COLO668 (cell line): ENCODE data around the gene ERCC2.
"Not testable (repeated sequence)": the region's sequence is repeated elsewhere in the genome, so short reads cannot be mapped to it uniquely, and the experiment has no call there.

Experiments used
- DNase-seq: peaks from one replicate; lab custom pipeline; 2025; ENCODE audit not compliant: unreplicated experiment; lab: John Stamatoyannopoulos, UW

ERCC2 gene

GRCh38 chr19:45370410-45371204 lies at the start of gene ERCC2:
Gene ERCC2 (minus strand): TSS chr19:45370573. CDS start chr19:45370540, 33 bp downstream.
- peak; percentile 98 for DNase-seq

DNA sequence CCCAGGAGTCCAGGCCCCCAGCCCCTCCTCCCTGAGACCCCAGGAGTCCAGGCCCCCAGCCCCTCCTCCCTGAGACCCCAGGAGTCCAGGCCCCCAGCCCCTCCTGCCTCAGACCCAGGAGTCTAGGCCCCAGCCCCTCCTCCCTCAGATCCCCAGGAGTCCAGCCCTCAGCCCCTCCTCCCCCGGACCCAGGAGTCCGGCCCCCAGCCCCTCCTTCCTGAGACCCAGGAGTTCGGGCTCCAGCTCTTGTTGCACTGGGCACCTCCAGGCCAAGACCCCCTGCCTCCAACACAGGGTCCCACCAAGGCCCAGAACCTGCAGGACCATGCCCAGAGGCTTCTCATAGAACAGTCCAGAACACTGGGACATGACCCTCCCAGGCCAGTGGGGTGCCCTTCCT lies 49.5 kb upstream of the ERCC2 start:
- no peak for DNase-seq

DNA sequence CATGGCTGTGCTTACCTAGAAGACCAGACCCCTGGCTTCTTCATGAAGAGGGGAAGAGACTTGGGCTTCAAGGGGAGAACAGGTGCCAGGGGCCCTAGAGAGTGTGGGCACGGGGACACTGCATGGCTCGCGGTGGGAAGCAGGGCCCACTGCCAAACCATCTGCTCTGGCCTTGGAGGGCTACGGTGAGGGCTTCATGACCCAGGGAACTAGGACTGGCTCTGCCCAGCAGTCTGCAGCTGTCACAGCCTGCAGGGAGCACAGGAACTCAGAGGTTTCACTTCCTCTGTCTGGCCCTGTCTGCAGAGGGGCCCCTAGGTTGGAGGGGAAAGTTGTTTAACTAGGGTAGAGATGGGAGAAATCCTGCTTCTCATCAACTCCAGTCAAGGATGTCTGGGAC lies 49.0 kb upstream of the ERCC2 start:
- no peak for DNase-seq

GRCh38 chr19:45418802-45419201 lies 48.4 kb upstream of the ERCC2 start:
- DNase-seq, result no peak

DNA sequence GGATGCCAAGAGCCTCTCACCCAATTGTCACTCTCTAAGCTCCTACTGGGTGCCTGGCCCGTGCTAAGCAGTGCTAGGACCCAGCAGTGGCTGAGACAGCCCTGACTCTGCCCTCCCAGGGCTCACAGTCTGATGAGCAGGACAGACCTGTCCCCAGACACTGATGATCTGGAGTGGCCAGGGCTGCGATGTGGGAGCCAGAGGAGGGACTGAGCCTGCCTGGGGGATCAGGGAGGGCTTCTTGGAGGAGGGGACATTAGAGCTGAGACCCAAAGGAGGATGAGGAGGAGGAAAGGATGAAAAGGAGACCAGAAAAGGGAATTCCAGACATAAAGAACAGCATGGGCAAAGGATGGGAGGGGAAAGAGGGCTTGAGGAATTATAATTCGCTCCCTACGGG lies 46.8 kb upstream of the ERCC2 start:
- no peak for DNase-seq

- no peak for DNase-seq
Observed at GRCh38 chr19:45414468-45414867, 44.1 kb upstream of the ERCC2 start.

DNA sequence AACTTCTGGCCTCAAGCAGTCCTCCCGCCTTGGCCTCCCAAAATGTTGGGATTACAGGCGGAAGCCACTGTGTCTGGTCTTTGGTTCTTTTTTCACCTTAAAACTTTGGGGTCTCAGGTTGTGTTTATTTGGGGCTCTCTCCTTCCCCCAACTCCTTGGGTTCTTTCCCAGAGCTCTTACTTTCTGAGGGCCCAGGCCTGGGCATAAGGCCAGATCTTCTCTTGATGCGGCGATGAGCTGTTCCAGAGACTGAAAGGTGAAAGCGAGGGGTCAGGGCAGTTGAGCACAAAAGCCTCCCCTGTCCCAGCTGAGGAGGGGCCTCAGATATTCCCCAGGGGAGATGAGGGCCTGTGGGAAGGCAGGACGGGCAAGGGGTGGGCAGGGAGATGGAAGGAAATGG lies 43.1 kb upstream of the ERCC2 start:
- no peak for DNase-seq

GRCh38 chr19:45410330-45410729 lies 40.0 kb upstream of the ERCC2 start:
- DNase-seq, result not testable (repeated sequence)

DNA sequence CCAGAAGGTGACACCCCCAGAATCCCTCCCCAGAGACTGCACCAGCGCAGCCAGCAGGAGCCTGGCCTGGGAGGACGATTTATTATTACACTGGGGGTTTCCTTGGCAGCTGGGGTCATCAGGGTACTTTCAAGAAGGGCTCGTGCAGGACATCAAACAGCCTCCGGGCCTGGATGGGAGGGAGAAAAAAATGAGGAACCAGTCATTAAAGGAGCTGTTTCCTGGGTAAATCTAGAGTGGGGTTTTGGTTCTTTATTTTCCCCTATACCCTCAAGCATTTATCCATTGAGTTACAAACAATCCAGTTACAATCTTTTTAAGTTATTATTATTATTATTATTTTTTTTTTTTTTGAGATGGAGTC lies 39.2 kb upstream of the ERCC2 start:
- DNase-seq, result no peak

DNA sequence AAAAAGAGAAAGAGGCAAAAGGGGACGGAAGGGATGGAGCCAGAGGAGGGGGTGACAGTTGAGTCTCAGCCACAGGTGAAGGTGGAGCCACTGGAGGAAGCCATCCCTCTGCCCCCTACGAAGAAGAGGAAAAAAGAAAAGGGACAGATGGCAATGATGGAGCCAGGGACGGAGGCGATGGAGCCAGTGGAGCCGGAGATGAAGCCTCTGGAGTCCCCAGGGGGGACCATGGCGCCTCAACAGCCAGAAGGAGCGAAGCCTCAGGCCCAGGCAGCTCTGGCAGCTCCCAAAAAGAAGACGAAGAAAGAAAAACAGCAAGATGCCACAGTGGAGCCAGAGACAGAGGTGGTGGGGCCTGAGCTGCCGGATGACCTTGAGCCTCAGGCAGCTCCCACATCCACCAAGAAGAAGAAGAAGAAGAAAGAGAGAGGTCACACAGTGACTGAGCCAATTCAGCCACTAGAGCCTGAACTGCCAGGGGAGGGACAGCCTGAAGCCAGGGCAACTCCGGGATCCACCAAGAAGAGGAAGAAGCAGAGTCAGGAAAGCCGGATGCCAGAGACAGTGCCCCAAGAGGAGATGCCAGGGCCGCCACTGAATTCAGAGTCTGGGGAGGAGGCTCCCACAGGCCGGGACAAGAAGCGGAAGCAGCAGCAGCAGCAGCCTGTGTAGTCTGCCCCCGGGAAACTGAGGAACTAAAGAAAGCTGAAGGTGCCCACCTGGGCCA lies 38.6 kb upstream of the ERCC2 start:
- no peak for DNase-seq

DNA sequence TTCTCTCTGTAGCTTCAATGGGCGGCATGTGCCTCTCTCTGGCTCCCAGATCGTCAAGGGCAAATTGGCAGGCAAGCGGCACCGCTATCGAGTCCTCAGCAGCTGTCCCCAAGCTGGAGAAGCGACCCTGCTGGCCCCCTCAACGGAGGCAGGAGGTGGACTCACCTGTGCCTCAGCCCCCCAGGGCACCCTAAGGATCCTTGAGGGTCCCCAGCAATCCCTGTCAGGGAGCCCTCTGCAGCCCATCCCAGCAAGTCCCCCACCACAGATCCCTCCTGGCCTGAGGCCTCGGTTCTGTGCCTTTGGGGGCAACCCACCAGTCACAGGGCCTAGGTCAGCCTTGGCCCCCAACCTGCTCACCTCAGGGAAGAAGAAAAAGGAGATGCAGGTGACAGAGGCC lies 37.7 kb upstream of the ERCC2 start:
- no peak for DNase-seq

- DNase-seq, result not testable (repeated sequence)
Observed at GRCh38 chr19:45407585-45407984, 37.2 kb upstream of the ERCC2 start.

DNA sequence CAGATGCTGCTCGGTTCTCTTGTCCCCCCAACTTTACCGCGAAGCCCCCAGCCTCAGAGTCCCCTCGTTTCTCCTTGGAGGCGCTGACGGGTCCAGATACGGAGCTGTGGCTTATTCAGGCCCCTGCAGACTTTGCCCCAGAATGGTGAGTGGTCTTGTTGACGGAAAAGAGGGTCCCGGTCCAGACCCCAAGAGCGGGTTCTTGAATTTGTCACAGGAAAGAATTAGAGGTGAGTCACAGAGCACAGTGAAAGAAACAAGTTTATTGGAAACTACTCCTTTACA lies 36.7 kb upstream of the ERCC2 start:
- no peak for DNase-seq

GRCh38 chr19:45406226-45407090 lies 36.1 kb upstream of the ERCC2 start, which contains the start of gene POLR1G:
Gene POLR1G (plus strand): TSS chr19:45406644. CDS start chr19:45406697, 53 bp downstream.
- DNase-seq, result peak; percentile 81

GRCh38 chr19:45405435-45406225 lies 35.3 kb upstream of the ERCC2 start:
- peak; percentile 86 for DNase-seq

DNA sequence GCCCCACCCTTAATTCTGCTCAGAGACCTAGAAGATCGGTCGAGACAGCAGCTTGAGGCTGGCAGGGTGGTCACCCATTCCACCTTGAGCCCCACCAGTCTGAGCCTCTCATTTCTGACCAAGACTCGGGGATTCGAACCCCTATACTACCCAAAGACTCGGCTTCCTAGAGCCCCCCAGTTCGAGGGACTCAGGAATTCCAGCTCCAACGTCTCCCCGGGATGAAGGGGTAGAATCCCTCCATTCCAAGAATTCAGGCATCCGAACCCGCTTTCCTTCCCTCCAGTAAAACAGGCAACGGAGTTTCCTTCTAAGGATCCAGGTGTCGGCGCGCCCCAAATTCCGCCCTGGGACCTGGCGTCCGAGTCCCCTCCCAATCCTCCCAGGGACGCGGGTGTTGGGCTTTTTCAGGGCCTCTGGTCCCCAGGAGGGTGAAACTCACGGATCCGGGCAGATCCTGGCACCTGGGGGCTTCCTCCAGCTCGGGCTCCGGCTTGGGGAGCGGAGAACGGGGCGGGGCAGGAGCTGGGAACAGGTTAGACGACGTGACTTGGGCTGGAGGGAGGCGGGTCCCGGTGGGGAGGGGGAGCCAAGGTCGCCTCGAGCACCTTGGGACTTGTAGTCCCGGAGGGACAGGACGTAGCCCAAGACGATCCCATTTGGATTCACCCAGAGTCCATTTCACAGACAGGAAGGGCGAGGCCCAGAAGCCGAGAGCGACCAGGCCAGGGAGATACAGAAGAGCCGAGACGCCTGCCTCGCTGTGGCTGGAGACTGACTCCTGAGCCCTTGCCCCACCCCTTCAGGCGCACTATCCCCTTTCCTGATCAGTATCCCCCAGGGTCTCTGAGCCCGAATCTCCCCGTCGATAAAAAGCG lies 34.4 kb upstream of the ERCC2 start, which contains the start of gene PPP1R13L:
Gene PPP1R13L, minus strand, starts transcription at position 513 of the 878 bp plus-strand sequence. CDS start 6,751 bp downstream, outside the sequence.
- DNase-seq, result peak; percentile 85

GRCh38 chr19:45403781-45404556 lies 33.6 kb upstream of the ERCC2 start:
- peak; percentile 79 for DNase-seq

DNA sequence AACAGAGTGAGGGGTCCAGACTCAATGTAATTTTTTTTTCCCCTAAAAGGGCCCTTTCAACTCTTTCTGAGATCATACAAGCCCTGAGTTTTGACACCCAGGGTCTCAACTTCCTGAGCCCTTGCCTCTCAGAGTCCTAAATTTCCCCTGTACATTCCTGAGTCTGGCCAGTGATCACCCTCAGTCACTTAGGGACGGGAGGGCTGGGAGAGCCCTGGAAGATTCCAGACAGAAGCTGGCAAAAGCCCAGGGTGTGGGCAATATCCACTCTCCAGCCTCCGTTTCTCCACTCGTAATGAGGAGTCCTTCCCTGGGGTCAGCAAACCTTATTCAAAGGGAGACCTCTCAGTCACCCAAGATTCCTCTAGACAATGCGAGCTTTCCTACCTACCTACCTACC lies 32.9 kb upstream of the ERCC2 start:
- no peak for DNase-seq
